Ramos (cell line): ENCODE results near the gene LRRC75A.
"Not testable (repeated sequence)": the region's sequence is repeated elsewhere in the genome, so short reads cannot be mapped to it uniquely, and the experiment has no call there.

ENCODE experiments used
- in situ Hi-C: fragments of 300-500 bp; cut with MboI; formaldehyde crosslinking; loops from one replicate; pipeline ENCODE4 v1.14.3; 2022; ENCODE audit warnings: low sequenced_read_pairs; ENCODE audit not compliant: unreplicated experiment

Gene LRRC75A

DNA sequence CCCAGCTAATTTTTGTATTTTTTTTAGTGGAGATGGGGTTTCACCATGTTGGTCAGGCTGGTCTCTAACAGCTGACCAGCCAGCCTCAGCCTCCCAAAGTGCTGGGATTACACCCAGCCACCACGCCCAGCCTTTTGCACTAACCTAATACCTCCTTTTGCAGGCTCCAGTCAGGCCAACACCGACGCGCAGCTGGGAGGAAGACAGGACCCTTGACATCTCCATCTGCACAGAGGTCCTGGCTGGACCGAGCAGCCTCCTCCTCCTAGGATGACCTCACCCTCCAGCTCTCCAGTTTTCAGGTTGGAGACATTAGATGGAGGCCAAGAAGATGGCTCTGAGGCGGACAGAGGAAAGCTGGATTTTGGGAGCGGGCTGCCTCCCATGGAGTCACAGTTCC is 74.6 kb downstream of the LRRC75A start:
- in situ Hi-C loops, result no loop called here

DNA sequence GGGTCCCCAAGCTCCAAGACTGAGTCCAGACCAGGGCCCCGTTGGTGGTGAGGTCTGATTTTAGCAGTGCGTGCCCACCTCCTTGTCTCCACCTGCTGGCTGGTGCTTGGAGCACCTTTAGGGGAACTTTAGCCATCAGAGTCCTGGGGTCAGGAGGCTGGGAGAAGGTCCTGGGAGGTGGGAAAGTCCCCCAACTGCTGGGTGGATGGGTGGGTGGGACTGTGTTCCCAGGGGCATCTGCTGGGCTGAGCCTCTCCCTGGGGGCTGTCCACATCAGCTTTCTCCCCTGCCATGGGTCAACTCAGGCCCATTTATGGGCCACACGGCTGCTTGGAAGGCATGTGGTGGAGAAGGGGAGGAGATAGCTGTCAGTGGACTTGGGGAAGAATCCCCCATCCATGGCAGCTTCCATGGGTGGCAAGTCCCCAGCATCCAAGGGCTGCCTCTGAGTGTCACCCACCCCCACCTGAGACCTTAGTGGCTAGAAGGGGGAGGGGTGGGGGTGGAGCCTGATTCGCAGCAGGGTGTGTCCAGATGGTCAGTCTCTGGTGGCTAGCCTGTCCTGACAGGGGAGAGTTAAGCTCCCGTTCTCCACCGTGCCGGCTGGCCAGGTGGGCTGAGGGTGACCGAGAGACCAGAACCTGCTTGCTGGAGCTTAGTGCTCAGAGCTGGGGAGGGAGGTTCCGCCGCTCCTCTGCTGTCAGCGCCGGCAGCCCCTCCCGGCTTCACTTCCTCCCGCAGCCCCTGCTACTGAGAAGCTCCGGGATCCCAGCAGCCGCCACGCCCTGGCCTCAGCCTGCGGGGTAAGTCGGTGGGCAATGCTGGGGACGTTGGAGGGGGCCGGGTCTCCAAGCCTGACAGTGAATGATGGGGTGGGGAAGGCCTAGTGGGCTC is 76.7 kb downstream of the LRRC75A start, which contains the start of gene TRPV2:
Gene TRPV2, plus strand, starts transcription at position 541 of the 894 bp plus-strand sequence. CDS start 2,098 bp downstream, outside the sequence.
- in situ Hi-C loops, result no loop called here

GRCh38 chr17:16407911-16408588 is 83.9 kb downstream of the LRRC75A start:
- in situ Hi-C loops, result no loop called here

DNA sequence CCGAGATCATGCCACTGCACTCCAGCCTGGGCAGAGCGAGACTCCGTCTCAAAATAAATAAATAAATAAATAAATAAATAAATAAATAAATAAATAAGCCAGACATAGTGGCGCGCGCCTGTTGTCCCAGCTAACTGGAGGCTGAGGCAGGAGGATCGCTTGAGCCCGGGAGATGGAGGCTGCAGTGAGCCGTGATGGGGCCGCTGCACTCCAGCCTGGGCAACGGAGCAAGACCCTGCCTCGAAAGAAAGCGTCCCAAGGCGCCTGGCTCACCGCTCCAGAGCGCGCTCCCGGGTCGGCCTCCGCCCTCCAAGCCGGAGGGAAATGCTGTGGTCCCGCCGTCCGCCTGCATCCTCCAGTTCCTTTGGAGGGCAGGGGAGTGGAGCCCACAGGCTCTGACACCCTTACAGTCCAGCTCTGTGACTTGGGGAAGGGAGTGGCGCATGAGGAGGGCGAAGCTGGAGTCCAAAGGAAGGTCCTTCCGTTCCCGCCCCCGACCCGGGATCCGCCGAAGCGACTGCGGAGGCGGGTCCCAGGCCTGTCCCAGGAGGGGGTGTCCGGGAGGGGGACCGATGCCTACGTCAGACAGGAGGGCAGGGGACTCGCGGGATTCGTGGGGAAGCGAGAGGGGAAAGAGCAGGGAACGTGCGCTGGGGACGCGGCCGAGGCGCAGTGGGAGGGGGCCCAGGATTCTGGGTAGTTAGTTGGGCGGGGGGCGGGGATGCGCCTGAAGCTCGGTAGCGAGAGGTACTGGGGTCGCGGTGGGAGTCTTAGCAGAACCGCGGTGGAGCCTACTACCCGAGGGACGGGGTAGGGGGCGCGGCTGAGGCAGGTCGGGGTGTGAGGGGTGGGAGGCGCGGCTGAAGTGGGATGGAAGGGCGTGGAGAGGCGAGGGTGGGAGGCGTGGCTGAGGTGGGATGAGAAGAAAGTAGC is 85.0 kb downstream of the LRRC75A start:
- in situ Hi-C loops, result no loop called here

DNA sequence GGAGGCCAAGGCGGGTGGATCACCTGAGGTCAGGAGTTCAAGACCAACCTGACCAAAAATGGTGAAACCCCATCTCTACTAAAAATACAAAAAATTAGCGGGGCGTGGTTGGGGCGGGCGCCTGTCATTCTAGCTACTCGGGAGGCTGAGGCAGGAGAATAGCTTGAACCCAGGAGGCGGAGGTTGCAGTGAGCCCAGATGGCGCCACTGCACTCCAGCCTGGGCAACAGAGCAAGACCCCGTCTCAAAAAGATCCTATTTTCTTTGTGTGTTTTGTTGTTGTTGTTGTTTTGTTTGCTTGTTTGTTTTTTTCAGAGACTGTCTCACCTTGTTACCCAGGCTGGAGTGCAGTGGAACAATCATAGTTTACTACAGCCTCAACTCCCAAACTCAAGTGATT is 88.1 kb downstream of the LRRC75A start:
- in situ Hi-C loops, result not testable (repeated sequence)

DNA sequence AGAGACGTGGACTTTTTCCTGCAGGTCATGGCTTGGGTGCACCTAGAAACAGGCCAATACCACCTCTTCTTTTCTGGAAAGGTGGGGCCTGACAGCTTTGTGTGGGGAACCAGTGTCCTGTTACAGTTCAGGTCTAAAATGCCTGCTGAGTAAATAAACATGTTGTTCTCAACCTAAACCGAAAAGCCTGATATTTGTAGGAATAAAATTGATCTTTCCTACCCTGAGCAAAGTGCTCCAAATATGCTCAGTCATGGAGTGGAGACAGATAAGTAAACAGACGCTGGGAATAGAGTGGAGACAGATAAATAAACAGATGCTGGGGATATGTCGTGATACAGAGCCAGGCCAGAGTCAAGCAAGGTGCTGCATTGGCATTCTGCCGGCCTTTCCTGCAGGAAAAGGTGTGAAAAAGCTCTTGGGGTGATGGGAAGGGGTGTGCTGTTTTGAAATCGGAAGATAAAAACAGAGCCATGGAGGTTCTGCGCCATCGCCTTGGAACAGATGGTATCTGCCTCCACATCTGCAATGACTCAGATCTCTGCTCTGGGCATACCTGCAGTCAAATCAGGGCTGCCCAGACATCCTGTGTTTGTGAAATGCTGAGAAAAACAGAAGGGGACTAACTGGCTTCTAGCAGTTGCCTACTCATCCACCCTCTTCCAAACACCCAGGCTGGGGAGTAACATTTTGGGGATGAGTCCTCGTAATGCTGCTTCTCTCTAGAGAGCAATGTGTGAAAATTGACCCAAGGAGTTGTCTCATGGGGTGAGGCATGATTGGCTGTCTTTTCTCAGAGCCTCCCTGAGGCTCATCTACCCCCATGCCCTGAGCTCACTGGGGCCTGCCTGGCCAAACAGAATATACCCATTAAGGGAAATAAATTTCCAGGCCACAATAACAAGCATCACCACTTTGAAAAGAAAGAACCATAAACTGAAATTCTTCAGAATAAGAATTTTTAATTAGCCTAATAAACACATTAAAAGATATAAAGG is 93.4 kb downstream of the LRRC75A start:
- in situ Hi-C loops, result no loop called here

DNA sequence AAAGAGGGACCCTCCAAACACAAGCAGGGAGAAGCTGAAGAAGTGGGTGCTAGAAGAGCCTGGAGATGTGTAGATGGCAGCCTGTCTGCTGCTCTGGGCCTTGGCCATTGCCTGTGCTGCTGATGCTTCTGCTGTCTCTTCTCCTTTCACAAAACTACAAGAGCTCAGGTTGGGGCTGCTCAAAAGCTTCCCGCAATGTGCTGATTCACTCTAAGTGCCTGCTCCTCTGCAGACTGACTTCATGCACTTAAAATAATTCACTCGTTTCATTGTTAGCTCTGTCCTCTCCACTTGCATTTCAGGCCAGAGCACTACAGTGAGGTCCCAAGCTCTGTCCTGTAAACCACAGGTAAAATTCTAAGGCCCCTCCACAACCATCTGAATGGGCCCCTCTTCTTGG is 95.3 kb downstream of the LRRC75A start:
- in situ Hi-C loops, result not testable (repeated sequence)

DNA sequence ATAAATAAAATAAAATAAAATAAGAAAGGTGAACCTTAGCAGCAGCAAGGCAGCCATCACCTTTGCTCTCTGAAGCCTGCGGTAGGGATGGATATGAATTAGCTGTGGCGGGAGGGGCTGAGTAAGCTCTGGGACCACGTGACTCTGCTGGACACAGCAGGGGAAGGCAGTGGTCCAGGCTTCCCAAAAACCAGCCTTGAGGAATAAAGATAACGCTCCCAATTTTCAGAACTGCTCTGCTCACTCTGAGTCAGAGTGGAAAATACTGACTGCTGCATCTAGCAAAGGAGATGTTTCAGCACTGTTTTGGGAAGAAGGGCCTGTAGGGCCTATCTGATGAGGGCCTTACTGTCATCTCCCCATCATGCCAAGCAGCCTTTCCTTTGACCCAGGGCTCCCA is 96.1 kb downstream of the LRRC75A start:
- in situ Hi-C loops, result not testable (repeated sequence)

- in situ Hi-C loops, result not testable (repeated sequence)
These were observed 99.5 kb downstream of the LRRC75A start for GRCh38 chr17:16392491-16392890.
